Thyroid gland (tissue), 4 donors: Measurements from ENCODE around the gene UGT1A10.

ENCODE experiments used
- POLR2A ChIP-seq, 2 donors: fragments of 450-650 bp; IDR thresholded peaks; one replicate each; pipeline ENCODE4 v1.6.1; 2017; ENCODE audit warnings: antibody characterized with exemption in 2 of 2, mild to moderate bottlenecking in 2 of 2, moderate library complexity in 1 of 2
- TF ChIP-seq, protein P1 (sequence below), 6 experiments: fragments of 200-600 bp in 3 of 6; fragments of 450-650 bp in 3 of 6; sonication (generic) in 3 of 6; IDR thresholded peaks; one replicate each; pipeline ENCODE4 v1.5.1; 2016 to 2019; ENCODE audit warnings: antibody characterized with exemption in 6 of 6, mild to moderate bottlenecking in 2 of 6, inconsistent platforms in 1 of 6, moderate library complexity in 1 of 6

DNA sequence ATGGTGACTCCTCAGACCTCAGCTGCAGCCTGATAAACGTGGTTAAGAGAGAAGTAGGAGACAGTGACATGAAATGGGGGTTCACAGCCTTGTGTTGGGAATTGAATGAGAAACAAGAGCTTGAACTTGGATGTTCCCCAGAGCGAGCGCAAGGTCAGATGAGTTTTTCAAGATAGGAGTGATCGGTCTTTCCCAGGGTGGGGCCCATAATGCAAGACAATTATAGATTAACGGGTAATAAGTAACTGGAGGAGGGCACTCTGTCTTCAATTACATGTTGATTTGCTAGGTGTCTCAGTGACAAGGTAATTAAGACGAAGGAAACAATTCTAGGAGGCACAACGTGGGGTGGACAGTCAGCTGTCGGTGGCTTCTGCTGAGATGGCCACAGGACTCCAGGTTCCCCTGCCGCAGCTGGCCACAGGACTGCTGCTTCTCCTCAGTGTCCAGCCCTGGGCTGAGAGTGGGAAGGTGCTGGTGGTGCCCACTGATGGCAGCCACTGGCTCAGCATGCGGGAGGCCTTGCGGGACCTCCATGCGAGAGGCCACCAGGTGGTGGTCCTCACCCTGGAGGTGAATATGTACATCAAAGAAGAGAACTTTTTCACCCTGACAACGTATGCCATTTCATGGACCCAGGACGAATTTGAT lies 76.5 kb downstream of the UGT1A10 start, which contains the start of gene UGT1A5:
- no peak for TF ChIP-seq POLR2A (IDR thresholded peaks at IDR 0.05)
- TF ChIP-seq, protein P1, sequence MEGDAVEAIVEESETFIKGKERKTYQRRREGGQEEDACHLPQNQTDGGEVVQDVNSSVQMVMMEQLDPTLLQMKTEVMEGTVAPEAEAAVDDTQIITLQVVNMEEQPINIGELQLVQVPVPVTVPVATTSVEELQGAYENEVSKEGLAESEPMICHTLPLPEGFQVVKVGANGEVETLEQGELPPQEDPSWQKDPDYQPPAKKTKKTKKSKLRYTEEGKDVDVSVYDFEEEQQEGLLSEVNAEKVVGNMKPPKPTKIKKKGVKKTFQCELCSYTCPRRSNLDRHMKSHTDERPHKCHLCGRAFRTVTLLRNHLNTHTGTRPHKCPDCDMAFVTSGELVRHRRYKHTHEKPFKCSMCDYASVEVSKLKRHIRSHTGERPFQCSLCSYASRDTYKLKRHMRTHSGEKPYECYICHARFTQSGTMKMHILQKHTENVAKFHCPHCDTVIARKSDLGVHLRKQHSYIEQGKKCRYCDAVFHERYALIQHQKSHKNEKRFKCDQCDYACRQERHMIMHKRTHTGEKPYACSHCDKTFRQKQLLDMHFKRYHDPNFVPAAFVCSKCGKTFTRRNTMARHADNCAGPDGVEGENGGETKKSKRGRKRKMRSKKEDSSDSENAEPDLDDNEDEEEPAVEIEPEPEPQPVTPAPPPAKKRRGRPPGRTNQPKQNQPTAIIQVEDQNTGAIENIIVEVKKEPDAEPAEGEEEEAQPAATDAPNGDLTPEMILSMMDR (IDR thresholded peaks at IDR 0.05) = no peak
